BE2C (cell line): Measurements from ENCODE around the gene IFIT1.

ENCODE experiments used
- DNase-seq: peaks from one replicate; pipeline ENCODE4 v3.0.0-alpha.2; 2020
- H3K27me3 ChIP-seq: fragments of 250-450 bp; sonication (Bioruptor Pico); 2 replicates; pipeline ENCODE4 v1.5.1; 2020; ENCODE audit warnings: mild to moderate bottlenecking
- H3K36me3 ChIP-seq: fragments of 250-450 bp; sonication (Bioruptor Pico); 2 replicates; pipeline ENCODE4 v1.5.1; 2020; ENCODE audit warnings: mild to moderate bottlenecking
- H3K4me1 ChIP-seq: fragments of 250-450 bp; sonication (Bioruptor Pico); 2 replicates; pipeline ENCODE4 v1.5.1; 2020
- H3K4me3 ChIP-seq: 2 replicates; pipeline ENCODE4 v1.5.1; 2011; ENCODE audit warnings: low read depth, low read length
- H3K9me3 ChIP-seq: fragments of 250-450 bp; sonication (Bioruptor Pico); 2 replicates; pipeline ENCODE4 v1.5.1; 2020
- TF ChIP-seq, protein P1 (sequence below): IDR thresholded peaks from 2 replicates; pipeline ENCODE4 v1.5.1; 2012; ENCODE audit warnings: mild to moderate bottlenecking, low read depth, low read length

Gene IFIT1

DNA sequence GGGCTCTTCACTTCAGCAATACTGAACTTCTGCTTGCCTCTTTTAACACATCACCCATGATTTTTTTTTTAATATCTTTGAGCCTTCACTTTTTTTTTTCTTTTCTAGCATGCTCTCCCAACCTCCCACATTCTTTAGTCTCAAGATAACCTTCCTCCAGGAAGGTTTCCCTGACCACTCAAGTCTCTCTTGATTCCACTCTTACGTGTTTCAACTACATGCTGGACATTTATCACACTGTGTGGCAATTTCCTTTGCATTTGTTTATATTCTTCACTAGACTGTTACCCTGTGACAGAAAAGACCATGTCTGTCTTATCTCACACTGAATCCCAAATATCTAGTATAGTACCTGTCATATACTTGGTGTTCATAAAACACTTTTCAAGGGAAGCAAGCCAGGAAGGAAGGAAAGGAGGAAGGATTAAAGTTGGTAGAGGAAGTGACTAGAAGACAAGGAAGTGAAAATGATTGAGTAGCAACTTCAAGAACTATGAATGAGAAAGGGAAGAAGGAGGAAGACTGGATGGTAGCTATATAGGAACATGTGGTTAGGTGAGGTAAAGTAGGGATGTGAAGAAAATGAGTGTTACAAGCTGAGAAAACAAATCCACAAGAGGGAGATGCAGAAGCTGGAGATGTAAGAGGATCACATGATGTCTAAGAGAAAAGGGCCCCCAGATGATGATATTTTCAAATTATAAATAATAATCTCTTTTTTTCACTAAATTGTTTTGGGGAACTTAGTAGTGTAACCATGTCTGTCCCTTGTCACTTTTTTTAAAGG lies 62.3 kb downstream of the IFIT1 start:
- no peaks in the 10 kb centered on the region for H3K4me1 ChIP-seq
- H3K4me3 ChIP-seq, result no peak overlapping the region
- no peaks in the 10 kb centered on the region for H3K9me3 ChIP-seq
- TF ChIP-seq, protein P1, sequence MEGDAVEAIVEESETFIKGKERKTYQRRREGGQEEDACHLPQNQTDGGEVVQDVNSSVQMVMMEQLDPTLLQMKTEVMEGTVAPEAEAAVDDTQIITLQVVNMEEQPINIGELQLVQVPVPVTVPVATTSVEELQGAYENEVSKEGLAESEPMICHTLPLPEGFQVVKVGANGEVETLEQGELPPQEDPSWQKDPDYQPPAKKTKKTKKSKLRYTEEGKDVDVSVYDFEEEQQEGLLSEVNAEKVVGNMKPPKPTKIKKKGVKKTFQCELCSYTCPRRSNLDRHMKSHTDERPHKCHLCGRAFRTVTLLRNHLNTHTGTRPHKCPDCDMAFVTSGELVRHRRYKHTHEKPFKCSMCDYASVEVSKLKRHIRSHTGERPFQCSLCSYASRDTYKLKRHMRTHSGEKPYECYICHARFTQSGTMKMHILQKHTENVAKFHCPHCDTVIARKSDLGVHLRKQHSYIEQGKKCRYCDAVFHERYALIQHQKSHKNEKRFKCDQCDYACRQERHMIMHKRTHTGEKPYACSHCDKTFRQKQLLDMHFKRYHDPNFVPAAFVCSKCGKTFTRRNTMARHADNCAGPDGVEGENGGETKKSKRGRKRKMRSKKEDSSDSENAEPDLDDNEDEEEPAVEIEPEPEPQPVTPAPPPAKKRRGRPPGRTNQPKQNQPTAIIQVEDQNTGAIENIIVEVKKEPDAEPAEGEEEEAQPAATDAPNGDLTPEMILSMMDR, result no peak
- H3K27me3 ChIP-seq, result no peaks in the 10 kb centered on the region; the same call in 1 of the 2 replicates
- DNase-seq, result no peak
- no peaks in the 10 kb centered on the region for H3K36me3 ChIP-seq
